Measurements from ENCODE around the gene UPF1. TPM values are rescaled to one million over a fixed set of nuclear protein-coding genes. Genes with fewer than 3 reads are reported as not detected.

The UPF1 gene
- total RNA-seq, 2 experiments from 2014 or later: 77.2 to 113 TPM

- Histone ChIP-seq H3K4me2 (ENCODE audit: low read length) (no peak overlapping the region), H3K9me2 (ENCODE audit: insufficient read depth, low read length) (no peaks in the 10 kb centered on the region), H3K79me2 (ENCODE audit: insufficient read depth, low read depth, low read length) (no peaks in the 10 kb centered on the region), H2AFZ (ENCODE audit: low read length) (no peak overlapping the region), H3K9me3 (ENCODE audit: low read length) (no peaks in the 10 kb centered on the region), H3K4me1 (ENCODE audit: insufficient read depth, low read length, poor library complexity, severe bottlenecking) (no peaks in the 10 kb centered on the region), H4K20me1 (ENCODE audit: insufficient read depth, low read length) (no peaks in the 10 kb centered on the region), H3K36me3 (ENCODE audit: insufficient read depth, low read length) (no peaks in the 10 kb centered on the region; the same call in 1 of the 2 replicates), H3K4me3 (ENCODE audit: low read depth, low read length, poor library complexity, severe bottlenecking) (no peak overlapping the region), H3K27ac (ENCODE audit: low read depth, low read length, poor library complexity, severe bottlenecking) (no peak overlapping the region)
- ChIA-PET CTCF (ENCODE audit: unreplicated experiment) (interaction anchor here (0.6 kb wide), 1 partner anchor 29 kb away, joined by 3 read pairs; no protein-coding TSS in a partner anchor), POLR2A (interaction anchor here (0.6 to 1.2 kb wide), 6 partner anchors 9 to 618 kb away, joined by 3 to 6 read pairs (median 3); no protein-coding TSS in a partner anchor)
- TF ChIP-seq EZH2phosphoT487 (IDR thresholded peaks at IDR 0.05; ENCODE audit: borderline replicate concordance, low read depth, low read length) (no peak), CTCF (conservative IDR thresholded peaks at IDR 0.05; ENCODE audit: low read length) (no peak)
- DNase-seq (ENCODE audit: low spot score): peak; percentile 83
- intact Hi-C loops (cut with micrococcal nuclease; ENCODE audit: unreplicated experiment): no loop called here
- no TSS peak for BruUV-seq (replicated peaks)
Observed at GRCh38 chr19:18879579-18880373, 48.0 kb downstream of the UPF1 start.

- no peaks in the 10 kb centered on the region for H3K36me3 ChIP-seq (ENCODE audit: insufficient read depth, low read length)
- intact Hi-C loops (cut with micrococcal nuclease; ENCODE audit: unreplicated experiment): no loop called here
- no peaks in the 10 kb centered on the region for H3K9me3 ChIP-seq (ENCODE audit: low read length)
- H3K4me3 ChIP-seq (ENCODE audit: low read depth, low read length, poor library complexity, severe bottlenecking): no peak overlapping the region
- H3K4me1 ChIP-seq (ENCODE audit: insufficient read depth, low read length, poor library complexity, severe bottlenecking): no peaks in the 10 kb centered on the region
- no peak overlapping the region for H3K27ac ChIP-seq (ENCODE audit: low read depth, low read length, poor library complexity, severe bottlenecking)
- TF ChIP-seq CTCF (conservative IDR thresholded peaks at IDR 0.05; ENCODE audit: low read length) (no peak), EZH2phosphoT487 (IDR thresholded peaks at IDR 0.05; ENCODE audit: borderline replicate concordance, low read depth, low read length) (no peak)
- no TSS peak for BruUV-seq (replicated peaks)
- H3K9me2 ChIP-seq (ENCODE audit: insufficient read depth, low read length): no peaks in the 10 kb centered on the region
- no peak overlapping the region for H2AFZ ChIP-seq (ENCODE audit: low read length)
- H3K79me2 ChIP-seq (ENCODE audit: insufficient read depth, low read depth, low read length): no peaks in the 10 kb centered on the region
- no peaks in the 10 kb centered on the region for H4K20me1 ChIP-seq (ENCODE audit: insufficient read depth, low read length)
- CTCF ChIA-PET (ENCODE audit: unreplicated experiment): no interaction called here
- H3K4me2 ChIP-seq (ENCODE audit: low read length): no peak overlapping the region
- no peak for DNase-seq (ENCODE audit: low spot score)
- POLR2A ChIA-PET: no interaction called here
Observed at GRCh38 chr19:18881491-18881890, 49.7 kb downstream of the UPF1 start.

Data from OCI-LY7 (cell line).